ENCODE measurements around the gene CTLA4. TPM values are rescaled to one million over a fixed set of nuclear protein-coding genes. Genes with fewer than 3 reads are reported as not detected.

Gene CTLA4
- total RNA-seq, 1 experiment from 2014 or later, result not detected

GRCh38 chr2:203826704-203827103 is 40.9 kb upstream of the CTLA4 start:
- no peak for TF ChIP-seq CTCF (IDR thresholded peaks at IDR 0.05; ENCODE audit: unreplicated experiment)
- no peak for DNase-seq (ENCODE audit: unreplicated experiment)
- H3K36me3 Mint-ChIP-seq (ENCODE audit: insufficient read depth, unreplicated experiment), result no peaks in the 10 kb centered on the region

GRCh38 chr2:203830304-203831055 is 37.1 kb upstream of the CTLA4 start:
- DNase-seq (ENCODE audit: unreplicated experiment), result no peak
- POLR2A ChIA-PET, result no interaction called here
- CTCF ChIA-PET, result interaction anchor here (1.3 kb wide), 1 partner anchor 15 kb away, joined by 3 read pairs; no protein-coding TSS in a partner anchor
- Mint-ChIP-seq H3K36me3 (ENCODE audit: insufficient read depth, unreplicated experiment) (no peaks in the 10 kb centered on the region), H3K9me3 (ENCODE audit: unreplicated experiment) (no peaks in the 10 kb centered on the region), H3K27ac (ENCODE audit: low read depth, unreplicated experiment) (no peak overlapping the region), H3K4me3 (ENCODE audit: unreplicated experiment) (no peak overlapping the region), H3K27me3 (ENCODE audit: insufficient read depth, unreplicated experiment) (peaks cover 11% of the 10 kb centered on the region), H3K4me1 (ENCODE audit: insufficient read depth, unreplicated experiment) (no peaks in the 10 kb centered on the region)
- TF ChIP-seq CTCF (IDR thresholded peaks at IDR 0.05; ENCODE audit: unreplicated experiment), result no peak
- intact Hi-C loops (cut with micrococcal nuclease), result no loop called here
- no TSS peak for BruUV-seq (replicated peaks)

More at GRCh38 chr2:203826704-203827103, 40.9 kb upstream of the CTLA4 start:
- Mint-ChIP-seq H3K27me3 (ENCODE audit: insufficient read depth, unreplicated experiment) (no peaks in the 10 kb centered on the region), H3K4me3 (ENCODE audit: unreplicated experiment) (no peak overlapping the region), H3K9me3 (ENCODE audit: unreplicated experiment) (no peaks in the 10 kb centered on the region), H3K4me1 (ENCODE audit: insufficient read depth, unreplicated experiment) (no peaks in the 10 kb centered on the region), H3K27ac (ENCODE audit: low read depth, unreplicated experiment) (no peak overlapping the region)
- POLR2A ChIA-PET, result interaction anchor here (0.6 kb wide), 1 partner anchor 716 kb away, joined by 3 read pairs; no protein-coding TSS in a partner anchor
- intact Hi-C loops (cut with micrococcal nuclease), result no loop called here
- no TSS peak for BruUV-seq (replicated peaks)
- CTCF ChIA-PET, result interaction anchor here (0.6 kb wide), 1 partner anchor 300 kb away, joined by 3 read pairs; no protein-coding TSS in a partner anchor

GRCh38 chr2:203835420-203835819 is 32.2 kb upstream of the CTLA4 start:
- CTCF ChIA-PET, result interaction anchor here (0.6 to 1.2 kb wide), 3 partner anchors 20 to 715 kb away, joined by 3 to 4 read pairs (median 3); no protein-coding TSS in a partner anchor
- POLR2A ChIA-PET, result interaction anchor here (0.6 kb wide), 1 partner anchor 74 kb away, joined by 3 read pairs; no protein-coding TSS in a partner anchor
- Mint-ChIP-seq H3K9me3 (ENCODE audit: unreplicated experiment) (no peaks in the 10 kb centered on the region), H3K27me3 (ENCODE audit: insufficient read depth, unreplicated experiment) (peaks cover 52% of the 10 kb centered on the region), H3K36me3 (ENCODE audit: insufficient read depth, unreplicated experiment) (no peaks in the 10 kb centered on the region), H3K4me3 (ENCODE audit: unreplicated experiment) (no peak overlapping the region), H3K27ac (ENCODE audit: low read depth, unreplicated experiment) (no peak overlapping the region), H3K4me1 (ENCODE audit: insufficient read depth, unreplicated experiment) (no peaks in the 10 kb centered on the region)
- intact Hi-C loops (cut with micrococcal nuclease), result no loop called here
- TF ChIP-seq CTCF (IDR thresholded peaks at IDR 0.05; ENCODE audit: unreplicated experiment), result no peak
- DNase-seq (ENCODE audit: unreplicated experiment), result no peak
- no TSS peak for BruUV-seq (replicated peaks)

- no peak overlapping the region for H3K4me3 Mint-ChIP-seq (ENCODE audit: unreplicated experiment)
- intact Hi-C loops (cut with micrococcal nuclease), result no loop called here
- ChIA-PET CTCF (interaction anchor here (1.2 kb wide), 1 partner anchor 19 kb away, joined by 4 read pairs; no protein-coding TSS in a partner anchor), POLR2A (no interaction called here)
- no peaks in the 10 kb centered on the region for H3K4me1 Mint-ChIP-seq (ENCODE audit: insufficient read depth, unreplicated experiment)
- peaks cover 59% of the 10 kb centered on the region for H3K27me3 Mint-ChIP-seq (ENCODE audit: insufficient read depth, unreplicated experiment)
- DNase-seq (ENCODE audit: unreplicated experiment), result no peak
- no peak overlapping the region for H3K27ac Mint-ChIP-seq (ENCODE audit: low read depth, unreplicated experiment)
- BruUV-seq (replicated peaks), result no TSS peak
- no peaks in the 10 kb centered on the region for H3K36me3 Mint-ChIP-seq (ENCODE audit: insufficient read depth, unreplicated experiment)
- no peak for TF ChIP-seq CTCF (IDR thresholded peaks at IDR 0.05; ENCODE audit: unreplicated experiment)
- no peaks in the 10 kb centered on the region for H3K9me3 Mint-ChIP-seq (ENCODE audit: unreplicated experiment)
Observed at GRCh38 chr2:203835892-203836800, 31.4 kb upstream of the CTLA4 start.

Measured in MCF 10A (cell line).